ENCODE data around the gene ZP3. TPM values are rescaled to one million over a fixed set of nuclear protein-coding genes. Genes with fewer than 3 reads are reported as not detected.
"Not testable (repeated sequence)": the region's sequence is repeated elsewhere in the genome, so short reads cannot be mapped to it uniquely, and the experiment has no call there.

ZP3 gene
- total RNA-seq, 1 experiment from 2014 or later = 21.8 TPM

DNA sequence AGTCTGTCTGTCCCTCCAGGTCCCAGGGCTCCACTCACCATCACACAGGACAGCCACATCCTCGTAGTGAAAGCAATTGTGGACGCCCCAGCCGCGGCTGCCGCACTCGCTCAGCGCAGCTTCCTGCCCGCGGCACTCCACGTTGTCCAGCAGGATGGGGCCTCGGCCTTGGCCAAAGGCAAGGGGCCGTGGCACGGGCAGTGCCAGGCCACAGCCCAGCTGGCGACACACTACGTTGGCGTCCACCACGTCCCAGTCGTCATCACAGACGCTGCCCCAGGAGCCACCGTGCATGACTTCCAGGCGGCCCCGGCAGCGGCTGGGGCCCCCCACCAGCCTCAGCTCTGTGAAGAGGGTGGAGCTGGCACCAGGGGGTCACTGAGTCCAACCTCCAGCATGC is 24.5 kb upstream of the ZP3 start:
- in situ Hi-C loops (cut with HindIII; ENCODE audit: low pct_unique_long_range_greater_than_20kb, low sequenced_read_pairs) = no loop called here

DNA sequence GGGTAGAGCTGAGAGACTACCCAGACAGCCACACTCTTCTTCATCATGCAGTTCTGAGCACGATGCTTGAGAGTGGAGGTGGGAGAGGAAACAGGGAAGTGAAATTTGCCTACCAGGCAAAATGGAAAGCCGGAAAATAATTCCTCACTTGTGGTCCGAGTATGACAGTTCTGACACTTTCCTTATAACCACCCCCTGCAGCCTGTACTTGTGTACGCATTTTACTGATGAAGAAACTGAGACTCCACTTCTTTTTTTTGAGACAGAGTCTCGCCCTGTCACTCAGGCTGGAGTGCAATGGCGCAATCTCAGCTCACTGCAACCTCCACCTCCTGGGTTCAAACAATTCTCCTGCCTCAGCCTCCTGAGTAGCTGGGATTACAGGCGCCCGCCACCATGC is 21.7 kb upstream of the ZP3 start:
- in situ Hi-C loops (cut with HindIII; ENCODE audit: low pct_unique_long_range_greater_than_20kb, low sequenced_read_pairs); DNase-seq (ENCODE audit: low read depth): not testable (repeated sequence)

More for the DNA sequence above, 24.5 kb upstream of the ZP3 start:
- DNase-seq (ENCODE audit: low read depth) = no peak

DNA sequence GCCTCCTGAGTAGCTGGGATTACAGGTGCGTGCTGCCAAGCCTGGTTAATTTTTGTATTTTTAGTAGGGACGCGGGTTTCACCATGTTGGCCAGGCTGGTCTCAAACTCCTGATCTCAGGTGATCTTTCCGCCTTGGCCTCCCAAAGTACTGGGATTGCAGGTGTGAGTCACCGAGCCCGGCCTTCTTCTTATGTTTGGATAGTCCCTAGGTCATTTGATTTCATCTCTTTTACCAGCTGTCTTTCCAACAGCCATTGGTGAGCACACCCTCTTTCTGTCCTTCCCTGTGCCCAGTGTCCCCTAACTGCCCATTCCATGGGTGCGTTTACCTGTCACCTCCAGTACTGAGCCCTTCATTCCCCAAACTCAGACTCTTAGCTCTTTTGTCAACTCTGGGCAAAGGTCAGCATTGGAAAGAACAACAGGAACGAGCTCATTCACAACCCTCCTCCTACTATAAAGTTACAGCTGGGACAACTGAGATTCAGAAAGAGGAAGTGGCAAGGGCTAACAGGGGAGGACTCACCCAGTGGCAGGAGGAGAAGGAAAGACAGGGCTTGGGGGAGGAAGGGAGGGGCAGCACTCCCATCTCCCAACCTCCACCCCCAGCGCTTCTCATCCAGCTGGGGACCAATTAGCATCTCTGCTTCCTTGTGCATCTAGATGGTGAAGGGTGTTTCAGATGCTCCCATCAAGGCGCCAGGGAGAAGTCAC is 20.8 kb upstream of the ZP3 start:
- in situ Hi-C loops (cut with HindIII; ENCODE audit: low pct_unique_long_range_greater_than_20kb, low sequenced_read_pairs) = no loop called here
- DNase-seq (ENCODE audit: low read depth) = peak; percentile 28

DNA sequence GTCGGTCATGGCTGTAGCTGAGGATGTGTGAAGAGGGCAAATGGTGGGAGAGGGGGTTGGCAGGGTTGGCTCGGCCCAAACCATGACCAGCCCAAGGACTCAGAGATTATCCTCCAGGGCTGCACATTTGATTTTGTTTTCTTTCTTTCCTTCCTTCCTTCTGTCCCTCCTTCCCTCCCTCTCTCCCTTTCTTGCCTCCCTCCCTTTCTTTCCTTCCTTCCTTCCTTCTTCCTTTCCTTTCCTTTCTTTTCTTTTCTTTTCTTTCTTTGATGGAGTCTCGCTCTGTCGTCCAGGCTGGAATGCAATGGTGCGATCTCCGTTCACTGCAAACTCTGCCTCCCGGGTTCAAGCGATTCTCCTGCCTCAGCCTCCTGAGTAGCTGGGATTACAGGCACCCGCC is 19.0 kb upstream of the ZP3 start:
- in situ Hi-C loops (cut with HindIII; ENCODE audit: low pct_unique_long_range_greater_than_20kb, low sequenced_read_pairs) = no loop called here
- no peak for DNase-seq (ENCODE audit: low read depth)

DNA sequence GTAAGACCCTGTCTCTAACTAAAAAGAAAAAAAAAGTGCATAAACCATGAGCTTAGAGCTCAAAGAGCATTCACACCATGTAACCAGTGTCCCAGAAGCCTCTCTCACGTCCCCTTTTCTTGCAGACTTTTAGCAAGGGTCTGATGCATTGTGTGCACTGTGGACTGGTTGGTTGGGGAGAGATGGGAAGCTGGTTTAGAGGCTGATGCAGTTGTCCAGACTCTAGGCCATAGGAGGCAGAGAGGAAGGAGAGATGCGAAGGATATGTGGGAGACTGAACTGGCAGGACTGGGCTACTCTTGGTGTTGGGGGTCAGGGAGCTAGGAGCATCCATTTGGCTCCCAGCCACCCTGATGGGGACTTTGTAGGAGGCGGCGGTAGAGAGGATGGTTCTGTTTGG is 17.0 kb upstream of the ZP3 start:
- DNase-seq (ENCODE audit: low read depth) = no peak
- in situ Hi-C loops (cut with HindIII; ENCODE audit: low pct_unique_long_range_greater_than_20kb, low sequenced_read_pairs) = no loop called here

DNA sequence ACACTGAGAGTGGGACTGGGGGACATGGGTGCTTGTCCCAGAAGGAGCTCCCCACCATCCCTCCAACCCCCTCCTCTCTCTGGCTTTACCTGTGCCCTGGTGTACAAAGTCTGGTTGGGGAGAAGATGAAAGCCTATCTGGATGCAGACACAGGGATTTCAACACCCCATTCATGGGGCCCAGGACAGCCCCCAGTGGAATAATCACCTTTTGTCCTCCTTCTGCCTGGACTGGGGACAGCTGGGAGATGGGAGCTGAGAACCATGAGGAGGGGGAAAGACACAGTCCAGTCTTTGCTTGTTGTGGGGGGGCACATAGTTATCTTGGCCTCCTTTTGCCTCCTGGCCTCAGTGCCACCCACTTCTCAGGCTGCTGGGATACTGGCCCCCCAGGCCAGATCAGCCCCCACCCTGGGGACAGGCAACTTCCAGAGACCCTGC is 16.6 kb upstream of the ZP3 start:
- no peak for DNase-seq (ENCODE audit: low read depth)
- in situ Hi-C loops (cut with HindIII; ENCODE audit: low pct_unique_long_range_greater_than_20kb, low sequenced_read_pairs) = no loop called here

DNA sequence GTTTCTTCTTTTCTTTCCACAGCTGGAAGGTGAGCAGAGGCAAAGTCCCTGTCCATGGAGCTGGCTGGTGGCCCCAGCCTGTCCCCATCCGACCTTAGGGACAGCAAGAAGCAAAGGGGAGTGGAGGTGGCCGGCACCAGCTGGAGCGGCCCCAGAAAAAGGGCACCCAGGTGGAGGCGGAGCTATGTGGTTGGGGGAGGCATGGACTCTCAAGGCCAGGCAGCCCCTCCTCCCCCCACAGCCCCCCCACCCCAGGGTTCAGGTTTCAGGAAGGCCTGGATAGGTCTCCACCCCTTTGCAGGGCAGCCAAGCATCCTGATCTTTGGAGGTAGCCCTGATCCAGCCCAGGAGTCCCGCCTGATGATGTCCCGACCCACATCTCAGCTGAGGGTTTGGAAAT is 15.2 kb upstream of the ZP3 start, which contains the start of gene SSC4D:
Gene SSC4D (minus strand): TSS at position 161 of the 400 bp plus-strand sequence. CDS start 5,258 bp downstream, outside the sequence.
- no peak for DNase-seq (ENCODE audit: low read depth)
- in situ Hi-C loops (cut with HindIII; ENCODE audit: low pct_unique_long_range_greater_than_20kb, low sequenced_read_pairs) = no loop called here

DNA sequence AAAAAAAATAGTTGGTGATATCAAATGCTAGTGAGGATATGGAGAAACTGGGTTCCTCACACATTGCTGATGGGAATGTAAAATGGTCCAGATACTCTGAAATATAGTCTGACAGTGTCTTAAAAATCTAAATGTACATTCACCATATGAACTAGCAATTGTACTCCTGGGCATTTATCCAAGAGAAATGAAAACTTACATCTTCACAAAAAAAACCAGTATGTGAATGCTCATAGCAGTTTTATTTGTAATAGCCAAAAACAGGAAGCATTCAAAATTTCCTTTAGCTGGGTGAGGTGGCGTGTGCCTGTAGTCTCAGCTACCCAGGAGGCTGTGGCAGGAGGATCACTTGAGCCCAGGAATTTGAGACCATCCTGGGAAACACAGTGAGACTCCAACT is 13.1 kb upstream of the ZP3 start:
- in situ Hi-C loops (cut with HindIII; ENCODE audit: low pct_unique_long_range_greater_than_20kb, low sequenced_read_pairs) = no loop called here
- no peak for DNase-seq (ENCODE audit: low read depth)

DNA sequence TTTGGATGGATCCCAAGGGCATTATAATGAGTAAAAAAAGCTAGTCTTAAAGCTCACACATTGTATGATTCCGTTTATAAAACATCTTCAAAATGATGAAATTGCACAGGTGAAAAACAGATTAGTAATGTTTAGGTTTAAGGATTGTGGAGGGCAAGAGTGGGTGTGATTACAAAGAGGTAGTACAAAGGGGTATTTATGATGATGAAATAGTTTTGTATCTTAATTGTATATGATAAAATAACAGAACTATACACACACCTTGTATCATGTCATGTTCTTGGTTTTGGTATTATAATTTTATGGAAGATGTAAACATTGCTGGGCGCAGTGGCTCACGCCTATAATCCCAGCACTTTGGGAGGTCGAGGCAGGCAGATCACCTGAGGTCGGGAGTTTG is 12.5 kb upstream of the ZP3 start:
- in situ Hi-C loops (cut with HindIII; ENCODE audit: low pct_unique_long_range_greater_than_20kb, low sequenced_read_pairs) = no loop called here
- DNase-seq (ENCODE audit: low read depth) = no peak

DNA sequence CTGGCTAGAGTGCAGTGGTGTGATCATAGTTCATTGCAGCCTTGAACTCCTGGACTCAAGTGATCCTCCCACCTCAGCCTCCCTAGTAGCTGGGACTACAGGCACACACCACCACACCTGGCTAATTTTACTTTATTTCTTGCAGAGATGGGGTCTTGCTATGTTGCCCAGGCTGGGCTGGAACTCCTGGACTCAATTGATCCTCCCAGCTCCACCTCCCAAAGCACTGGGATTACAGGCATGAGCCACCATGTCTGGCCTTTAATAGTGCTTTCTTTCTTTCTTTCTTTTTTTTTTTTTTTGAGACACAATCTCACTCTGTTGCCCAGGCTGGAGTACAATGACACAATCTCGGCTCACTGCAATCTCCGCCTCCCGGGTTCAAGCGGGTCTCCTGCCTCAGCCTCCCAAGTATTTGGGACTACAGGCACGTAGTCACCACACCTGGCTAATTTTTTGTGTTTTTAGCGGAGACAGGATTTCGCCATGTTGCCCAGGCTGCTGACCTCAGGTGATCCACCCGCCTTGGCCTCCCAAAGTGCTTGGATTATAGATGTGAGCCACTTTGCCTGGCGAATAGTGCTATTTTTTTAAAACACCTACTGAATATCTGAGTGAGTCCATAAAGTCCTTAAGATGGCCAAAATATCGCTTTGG is 7.0 kb upstream of the ZP3 start:
- DNase-seq (ENCODE audit: low read depth); in situ Hi-C loops (cut with HindIII; ENCODE audit: low pct_unique_long_range_greater_than_20kb, low sequenced_read_pairs): not testable (repeated sequence)

DNA sequence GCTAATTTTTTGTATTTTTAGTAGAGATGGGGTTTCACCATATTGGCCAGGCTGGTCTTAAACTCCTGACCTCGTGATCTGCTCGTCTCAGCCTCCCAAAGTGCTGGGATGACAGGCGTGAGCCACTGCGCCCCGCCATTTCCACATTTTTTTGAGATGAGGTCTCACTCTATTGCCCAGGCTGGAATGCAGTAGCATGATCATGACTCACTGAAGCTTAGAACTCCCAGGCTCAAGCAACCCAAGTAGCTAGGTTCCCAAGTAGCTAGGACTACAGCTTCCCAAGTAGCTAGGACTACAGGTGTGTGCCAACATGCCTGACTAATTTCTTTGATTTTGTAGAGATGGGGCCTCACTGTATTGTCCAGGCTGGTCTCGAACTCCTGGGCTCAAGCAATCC is 3.7 kb upstream of the ZP3 start:
- in situ Hi-C loops (cut with HindIII; ENCODE audit: low pct_unique_long_range_greater_than_20kb, low sequenced_read_pairs) = not testable (repeated sequence)
- peak; percentile 90 for DNase-seq (ENCODE audit: low read depth)

DNA sequence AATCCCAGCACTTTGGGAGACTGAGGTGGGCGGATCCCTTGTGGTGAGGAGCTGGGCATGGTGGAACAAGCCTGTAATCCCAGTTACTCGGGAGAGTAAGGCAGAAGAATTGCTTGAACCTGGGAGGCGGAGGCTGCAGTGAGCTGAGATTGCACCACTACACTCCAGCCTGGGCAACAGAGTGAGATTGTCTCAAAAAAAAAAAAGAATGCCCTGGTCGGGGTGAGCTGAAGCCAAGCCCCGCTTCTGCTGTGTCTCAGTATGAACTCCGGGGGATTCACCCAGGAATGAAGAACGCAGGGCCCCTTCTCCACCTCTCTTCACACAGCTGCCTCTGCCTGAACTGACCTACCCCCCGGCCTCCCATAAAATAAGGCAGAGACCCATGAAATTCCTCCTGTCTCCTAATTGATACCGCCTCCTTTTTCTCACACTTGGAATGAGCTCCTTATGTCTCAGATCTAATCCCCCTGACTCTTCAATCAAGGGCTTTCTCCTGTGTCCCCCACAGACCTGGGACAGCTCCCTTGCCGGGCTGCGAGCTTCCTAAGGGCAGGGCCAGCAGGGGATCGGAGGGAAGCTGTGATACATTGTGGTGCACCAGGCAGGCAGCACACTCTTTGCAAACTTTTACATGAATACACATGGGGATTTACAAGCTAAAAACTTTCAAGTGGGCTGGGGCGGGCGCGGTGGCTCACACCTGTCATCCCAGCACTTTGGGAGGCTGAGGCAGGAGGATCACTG is 911 bp upstream of the ZP3 start:
- in situ Hi-C loops (cut with HindIII; ENCODE audit: low pct_unique_long_range_greater_than_20kb, low sequenced_read_pairs) = no loop called here
- no peak for DNase-seq (ENCODE audit: low read depth)

DNA sequence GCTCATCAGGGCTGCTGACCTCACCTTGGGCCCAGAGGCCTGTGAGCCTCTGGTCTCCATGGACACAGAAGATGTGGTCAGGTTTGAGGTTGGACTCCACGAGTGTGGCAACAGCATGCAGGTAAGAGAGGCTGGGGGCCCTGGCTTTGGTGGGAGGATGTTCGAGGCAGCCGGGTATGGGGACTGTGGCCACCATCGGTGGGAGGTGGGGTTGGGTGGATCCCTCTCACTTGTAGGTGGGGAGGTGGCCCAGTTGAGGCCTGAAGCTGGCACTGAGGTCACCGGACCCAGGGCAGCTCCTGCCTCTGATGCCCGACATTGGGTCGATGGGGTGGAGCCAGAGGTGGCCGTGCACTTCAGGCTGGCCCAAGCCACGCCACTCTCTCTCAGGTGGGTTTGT is 406 bp downstream of the ZP3 start:
- in situ Hi-C loops (cut with HindIII; ENCODE audit: low pct_unique_long_range_greater_than_20kb, low sequenced_read_pairs) = no loop called here
- DNase-seq (ENCODE audit: low read depth) = no peak

DNA sequence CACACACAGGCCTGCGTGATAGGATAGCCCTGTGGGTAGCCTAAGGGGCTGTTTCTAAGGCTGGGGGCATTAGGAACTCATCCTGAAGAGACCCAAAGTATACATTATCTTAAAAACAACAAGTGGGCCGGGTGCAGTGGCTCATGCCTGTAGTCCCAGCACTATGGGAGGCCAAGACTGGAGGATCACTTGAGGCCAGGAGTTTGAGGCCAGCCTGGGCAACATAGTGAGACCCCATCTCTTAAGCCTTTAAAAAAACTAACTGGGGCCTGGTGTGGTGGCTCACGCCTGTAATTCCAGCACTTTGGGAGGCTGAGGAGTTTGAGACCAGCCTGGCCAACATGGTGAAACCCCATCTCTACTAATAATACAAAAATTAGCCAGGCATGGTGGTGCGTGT is 808 bp downstream of the ZP3 start:
- DNase-seq (ENCODE audit: low read depth); in situ Hi-C loops (cut with HindIII; ENCODE audit: low pct_unique_long_range_greater_than_20kb, low sequenced_read_pairs): not testable (repeated sequence)

DNA sequence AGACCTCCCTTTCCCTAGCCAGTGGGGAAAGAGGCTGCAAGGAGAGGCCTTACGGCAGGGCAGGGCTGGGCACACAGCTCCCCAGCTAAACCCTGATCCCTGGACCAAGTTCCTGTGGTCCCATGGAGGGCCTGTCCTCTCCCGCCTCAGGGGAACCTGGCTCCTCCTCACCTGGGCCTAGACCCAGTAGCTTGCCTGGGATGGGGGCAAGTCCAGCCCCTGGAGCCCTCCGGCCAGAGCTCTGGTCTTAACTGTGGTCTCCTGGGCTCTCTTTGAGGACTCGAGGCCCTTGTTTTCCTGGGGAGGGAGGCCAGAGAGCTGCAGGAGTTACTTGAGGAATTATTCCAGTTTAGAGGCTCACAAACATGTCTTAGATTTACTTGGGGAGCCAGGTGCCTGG is 1.5 kb downstream of the ZP3 start:
- DNase-seq (ENCODE audit: low read depth) = no peak
- in situ Hi-C loops (cut with HindIII; ENCODE audit: low pct_unique_long_range_greater_than_20kb, low sequenced_read_pairs) = no loop called here

DNA sequence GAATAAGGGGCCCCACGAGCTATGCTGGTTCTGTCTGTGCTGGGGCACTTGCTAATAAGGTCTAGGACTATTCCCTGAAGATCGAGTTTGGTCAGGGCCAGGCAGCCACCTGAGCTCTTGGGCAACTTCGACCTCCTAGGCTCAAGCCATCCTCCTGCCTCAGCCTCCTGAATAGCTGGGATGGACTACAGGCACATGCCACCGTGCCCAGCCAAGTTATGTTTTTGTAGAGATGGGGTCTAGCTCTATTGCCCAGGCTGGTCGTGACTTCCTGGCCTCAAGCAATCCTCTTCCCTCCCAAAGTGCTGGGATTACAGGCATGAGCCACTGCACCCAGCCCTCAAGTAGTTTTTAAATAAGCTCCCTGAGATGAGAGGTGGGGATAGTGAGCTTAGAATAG is 2.9 kb downstream of the ZP3 start:
- no peak for DNase-seq (ENCODE audit: low read depth)
- in situ Hi-C loops (cut with HindIII; ENCODE audit: low pct_unique_long_range_greater_than_20kb, low sequenced_read_pairs) = no loop called here

DNA sequence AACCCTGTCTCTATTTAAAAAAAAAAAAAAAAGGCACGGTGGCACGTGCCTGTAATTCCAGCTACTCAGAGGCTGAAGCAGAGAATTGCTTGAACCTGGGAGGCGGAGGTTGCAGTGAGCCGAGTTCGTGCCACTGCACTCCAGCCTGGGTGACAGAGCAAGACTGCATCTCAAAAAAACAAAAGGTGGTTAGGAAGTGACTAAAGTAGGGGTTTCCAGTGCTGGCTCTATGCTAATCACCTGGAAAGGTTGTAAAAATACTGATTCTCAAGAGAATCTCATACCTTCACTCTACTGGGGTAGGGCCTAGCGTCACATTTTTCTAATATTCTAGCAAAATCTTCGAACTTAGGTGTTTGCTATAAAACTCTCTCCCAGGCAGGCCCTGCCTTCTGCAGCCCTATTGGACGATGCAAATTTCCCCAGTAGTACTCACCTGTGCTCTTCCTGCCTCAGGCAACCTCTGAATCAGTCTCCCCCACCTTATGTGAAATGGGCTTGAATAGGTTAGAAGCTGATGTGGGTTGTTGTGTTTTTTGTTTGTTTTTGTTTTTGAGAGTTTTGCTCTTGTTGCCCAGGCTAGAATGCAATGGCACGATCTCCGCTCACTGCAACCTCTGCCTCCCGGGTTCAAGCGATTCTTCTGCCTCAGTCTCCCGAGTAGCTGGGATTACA is 3.5 kb downstream of the ZP3 start:
- in situ Hi-C loops (cut with HindIII; ENCODE audit: low pct_unique_long_range_greater_than_20kb, low sequenced_read_pairs) = no loop called here
- DNase-seq (ENCODE audit: low read depth) = no peak

DNA sequence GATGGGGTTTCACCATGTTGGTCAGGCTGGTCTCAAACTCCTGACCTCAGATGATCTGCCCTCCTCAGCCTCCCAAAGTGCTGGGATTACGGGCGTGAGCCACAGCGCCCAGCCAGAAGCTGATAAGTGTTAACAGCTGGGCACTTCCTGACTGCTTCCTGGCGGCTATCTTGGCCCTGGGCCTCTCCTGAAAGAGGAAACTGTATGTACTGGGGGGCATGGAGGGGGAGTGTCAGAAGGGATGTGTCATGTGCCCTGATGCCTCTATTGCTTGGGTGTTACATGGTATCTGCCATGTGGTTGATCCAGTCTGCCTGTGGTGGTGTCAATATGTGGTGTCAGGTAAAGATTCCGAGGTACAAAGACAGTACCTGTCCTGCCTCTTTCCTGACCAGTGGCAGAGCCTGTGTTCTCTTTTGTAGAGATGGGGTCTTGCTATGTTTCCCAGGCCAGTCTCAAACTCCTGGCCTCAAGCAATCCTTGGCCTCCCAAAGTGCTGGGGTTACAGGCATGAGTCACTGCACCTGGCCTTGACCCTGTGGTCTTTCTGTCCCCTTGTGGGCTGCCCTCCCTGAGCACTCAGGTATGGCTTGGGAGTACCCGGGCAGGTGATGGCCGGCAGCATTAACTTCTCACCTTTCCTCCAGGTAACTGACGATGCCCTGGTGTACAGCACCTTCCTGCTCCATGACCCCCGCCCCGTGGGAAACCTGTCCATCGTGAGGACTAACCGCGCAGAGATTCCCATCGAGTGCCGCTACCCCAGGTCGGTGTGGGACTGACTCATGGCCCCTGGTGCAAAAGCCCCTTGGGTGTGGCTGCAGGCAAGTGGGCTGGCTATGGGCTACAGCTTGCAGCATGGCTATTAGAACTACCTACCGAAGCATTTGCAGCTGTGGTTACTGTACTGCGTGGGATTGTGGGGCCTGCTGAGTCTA is 4.4 kb downstream of the ZP3 start:
- DNase-seq (ENCODE audit: low read depth) = no peak
- in situ Hi-C loops (cut with HindIII; ENCODE audit: low pct_unique_long_range_greater_than_20kb, low sequenced_read_pairs) = no loop called here

All from Caki2 (cell line).